Fibroblast of skin of scalp (primary cell): Measurements from ENCODE around the gene LRRC46.

Experiments
- DNase-seq: peaks from one replicate; pipeline ENCODE4 v3.0.0-alpha.2; 2013

LRRC46 gene

DNA sequence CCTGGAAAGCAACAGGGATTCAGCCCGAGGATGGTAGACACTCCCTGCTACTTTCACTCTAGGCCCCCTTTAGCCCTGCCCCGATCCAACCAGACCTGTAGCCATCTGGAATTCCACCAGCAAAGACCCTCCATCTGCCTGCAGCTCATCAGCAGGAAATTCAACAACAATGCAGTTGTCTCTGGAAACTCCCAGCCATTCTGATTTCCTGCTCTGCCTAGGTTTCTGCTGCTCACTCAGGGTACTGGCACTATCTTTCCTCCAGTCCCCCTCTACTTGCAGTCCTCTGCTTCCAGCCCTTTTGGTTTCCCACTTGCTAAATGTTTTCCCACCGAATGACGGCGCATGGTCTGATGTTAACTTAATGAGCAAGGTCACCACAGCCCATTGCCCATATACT is 22.1 kb downstream of the LRRC46 start:
- no peak for DNase-seq

DNA sequence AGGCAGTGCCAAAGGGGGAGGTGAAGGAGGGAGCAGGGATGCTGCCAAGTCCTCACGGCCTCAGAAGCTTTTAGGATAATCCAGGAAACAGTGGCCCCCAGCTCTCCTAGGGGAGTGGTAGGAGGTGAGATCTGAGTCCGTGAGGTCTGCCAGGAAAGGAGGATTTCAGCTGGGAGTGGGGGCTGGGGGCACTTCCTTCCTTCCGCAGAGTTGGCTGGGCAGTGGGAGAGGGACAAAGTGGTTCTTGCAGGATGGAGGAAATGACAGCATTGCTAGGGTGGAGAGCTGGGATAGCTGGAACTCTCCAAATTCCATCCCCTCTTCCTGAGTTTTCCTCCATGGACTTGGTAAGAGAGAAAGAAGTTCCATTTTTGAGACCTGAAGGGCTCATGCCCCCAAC is 24.3 kb downstream of the LRRC46 start:
- no peak for DNase-seq

DNA sequence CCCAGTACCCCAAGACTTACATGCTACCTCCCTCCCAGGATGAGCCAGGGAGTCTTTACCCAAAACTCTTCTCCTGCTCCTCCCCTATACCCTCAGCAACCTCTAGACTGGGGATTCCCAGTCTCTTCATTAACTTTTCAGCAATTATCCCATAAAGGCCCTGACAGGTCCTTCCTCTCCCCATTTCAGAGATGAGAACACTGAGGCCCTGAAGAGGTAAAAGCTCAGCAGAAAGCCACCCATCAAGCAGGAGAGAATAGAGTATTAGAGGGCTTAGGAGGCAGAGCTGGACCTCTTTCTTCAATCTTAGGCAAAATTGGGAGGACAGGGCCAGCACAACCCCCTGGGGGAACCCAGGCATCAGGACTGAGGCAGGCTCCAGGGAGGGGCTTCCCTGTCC is 25.4 kb downstream of the LRRC46 start:
- DNase-seq, result no peak

DNA sequence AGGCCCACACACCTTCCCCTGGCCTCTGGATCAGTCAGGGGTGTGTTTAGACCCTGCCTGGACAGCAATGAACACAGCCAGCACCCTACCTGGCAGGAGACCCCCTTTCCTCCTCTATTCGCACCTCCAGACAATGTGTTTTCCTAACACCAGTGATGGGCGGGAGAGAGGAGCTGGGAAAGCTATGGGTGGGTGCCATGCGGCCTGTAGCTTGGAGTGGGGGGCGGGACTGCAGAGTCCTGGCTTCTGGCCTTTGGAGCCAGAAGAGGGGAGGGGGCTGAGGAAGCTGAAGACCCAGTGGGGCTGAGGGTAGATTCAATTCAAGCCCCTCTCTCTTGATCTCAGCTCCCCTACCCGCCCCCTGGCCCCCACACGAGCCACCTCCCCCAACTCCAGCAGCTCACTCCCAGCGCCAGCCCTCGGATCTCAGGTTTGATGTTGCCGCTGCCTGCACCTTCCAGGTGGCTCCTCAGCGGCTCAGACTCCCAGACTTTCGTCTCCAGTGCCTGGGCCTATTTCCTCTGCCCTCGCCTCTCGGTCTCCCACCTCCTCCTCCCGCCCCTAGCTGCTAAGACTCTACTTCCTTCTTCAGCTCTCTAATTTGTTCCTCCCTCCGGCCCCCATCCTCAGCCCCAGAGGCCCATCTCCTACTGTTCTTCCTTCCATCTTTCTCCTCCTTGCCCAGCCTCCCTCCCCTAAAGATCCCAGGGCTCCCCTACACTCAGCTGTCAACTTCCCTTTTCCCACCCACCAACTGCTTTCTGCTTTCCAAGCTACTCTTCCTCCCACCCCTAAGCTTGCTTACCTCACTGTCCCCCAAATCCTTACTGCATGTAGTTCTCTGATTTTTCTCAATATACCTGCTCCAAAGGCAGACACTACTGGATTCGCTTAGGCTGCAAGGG is 26.3 kb downstream of the LRRC46 start:
- no peak for DNase-seq

DNA sequence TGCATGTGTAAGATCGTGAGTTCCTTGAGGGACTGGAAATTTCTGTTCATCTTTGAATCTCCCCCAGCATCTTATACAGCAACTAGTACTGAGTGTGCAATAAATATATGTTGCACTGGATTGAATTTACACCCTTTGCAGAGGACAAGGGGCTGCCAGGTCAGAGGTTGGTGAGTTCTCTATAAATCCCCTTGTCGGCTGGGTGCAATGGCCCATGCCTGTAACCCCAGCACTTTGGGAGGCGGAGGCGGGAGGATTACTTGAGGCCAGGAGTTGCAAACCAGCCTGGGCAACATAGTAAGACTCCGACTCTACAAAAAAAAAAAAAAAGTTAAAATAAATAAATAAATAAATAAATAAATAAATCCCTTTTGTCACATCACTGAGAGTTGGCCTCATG is 28.9 kb downstream of the LRRC46 start:
- DNase-seq, result no peak

DNA sequence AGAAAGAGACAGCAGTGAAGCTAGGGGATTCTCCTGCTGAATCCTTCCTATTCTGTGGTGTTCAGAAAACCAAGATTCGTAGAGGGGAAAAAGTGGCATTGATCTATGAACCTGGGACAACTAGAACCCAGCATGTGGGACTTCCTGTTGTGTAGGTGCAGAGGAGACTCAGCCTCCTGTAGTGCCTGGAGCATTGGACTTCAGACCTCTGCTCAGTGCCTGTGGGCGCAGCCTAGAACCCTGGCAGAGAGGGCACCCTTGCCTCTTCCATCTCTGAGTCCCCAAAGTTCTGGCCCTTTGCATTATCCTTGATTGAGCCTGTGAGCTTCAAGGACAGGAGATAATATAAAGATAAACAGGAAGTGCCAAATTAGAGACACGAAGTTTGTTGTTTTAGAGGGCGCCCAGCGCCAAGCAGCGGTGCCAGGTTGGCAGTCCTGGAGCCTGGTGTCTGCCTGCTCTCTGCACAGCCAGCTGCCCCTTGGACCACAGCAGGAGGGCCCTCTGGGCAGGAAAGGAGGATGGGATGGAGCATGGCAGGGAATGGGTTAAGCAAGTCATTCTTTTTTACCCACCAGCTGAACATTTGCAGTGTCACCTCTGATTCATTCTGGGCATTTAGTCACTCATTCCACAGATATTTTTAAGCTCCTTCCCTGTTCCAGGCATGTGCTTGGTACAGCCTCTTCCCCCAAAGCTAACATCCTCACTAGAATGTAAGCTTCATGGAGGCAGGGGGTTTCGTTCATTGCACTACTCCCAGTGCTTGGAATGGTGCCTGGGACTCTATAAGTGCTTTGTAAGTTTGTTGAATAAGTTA is 31.4 kb downstream of the LRRC46 start:
- peak; percentile 89 for DNase-seq

DNA sequence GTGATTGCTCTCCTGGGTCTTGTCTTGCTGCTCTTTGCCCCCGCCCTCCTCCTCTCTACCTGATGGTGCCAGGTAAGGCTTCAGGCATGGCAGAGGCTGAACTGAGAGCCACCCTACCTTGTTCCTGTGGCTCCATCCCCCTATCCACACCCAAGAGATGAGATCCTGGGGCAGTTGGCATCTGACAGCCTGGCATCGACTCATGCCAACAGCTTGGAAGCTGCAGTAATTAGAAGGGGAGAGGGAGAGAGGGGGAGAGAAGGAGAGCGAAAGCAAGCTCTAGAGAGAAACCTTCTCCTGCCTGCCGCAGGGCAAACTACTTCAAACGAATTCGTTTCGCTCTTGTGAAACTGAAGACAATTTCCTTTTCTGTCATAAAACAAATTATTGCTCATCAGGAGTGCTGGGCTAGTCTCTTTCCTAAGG is 33.3 kb downstream of the LRRC46 start:
- no peak for DNase-seq

DNA sequence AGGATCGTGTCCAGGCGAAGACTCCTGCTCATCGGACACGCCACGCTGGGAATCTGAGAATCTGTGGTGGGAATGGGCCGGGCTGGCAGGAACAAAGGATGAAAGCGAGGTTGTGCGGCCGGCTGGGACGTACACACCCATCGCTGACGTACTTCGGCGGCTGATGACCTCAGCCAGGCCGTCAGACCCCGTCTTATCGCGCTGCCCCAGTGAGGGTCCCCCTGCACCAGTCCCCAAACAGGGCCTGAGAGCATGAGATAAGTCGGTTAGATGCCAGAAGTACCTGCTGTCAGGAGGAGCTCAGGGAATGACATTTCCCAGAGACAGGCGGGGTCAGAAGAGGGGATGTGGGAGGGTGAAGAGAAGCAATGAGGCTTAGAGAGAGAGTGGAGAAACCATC is 35.5 kb downstream of the LRRC46 start:
- no peak for DNase-seq

DNA sequence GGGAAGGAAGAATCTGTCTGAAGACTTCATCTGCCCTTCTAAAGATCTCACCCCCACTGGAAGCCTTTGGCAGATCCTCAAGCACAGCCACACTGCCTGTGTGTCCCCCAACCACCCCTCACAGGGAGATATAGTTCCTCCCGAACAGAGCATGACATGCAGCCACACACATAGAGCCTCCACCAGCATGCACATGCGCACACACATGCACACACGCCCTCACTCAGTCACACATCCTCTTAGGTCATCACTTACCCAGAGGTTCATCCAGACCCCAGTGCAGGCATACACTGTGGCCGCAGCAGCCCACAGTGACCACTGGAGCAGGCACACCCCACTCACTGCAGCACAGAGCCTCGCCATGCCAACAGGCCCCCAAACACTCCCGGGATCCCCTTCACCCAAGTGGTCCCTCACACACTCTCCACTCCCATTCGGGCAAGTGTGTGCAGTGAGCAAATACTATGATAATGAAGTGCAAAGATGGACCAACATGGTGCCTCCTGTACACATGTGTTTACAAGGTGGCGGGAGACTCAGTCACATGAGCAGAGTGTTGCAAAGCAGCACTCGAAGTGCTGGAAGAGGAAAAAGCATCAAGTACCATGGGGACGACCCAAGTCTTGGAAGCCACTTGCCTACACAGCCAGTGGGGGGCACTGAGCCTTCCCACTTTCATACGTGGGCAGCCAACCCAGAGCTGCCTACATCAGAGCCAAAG is 36.5 kb downstream of the LRRC46 start:
- DNase-seq, result no peak

DNA sequence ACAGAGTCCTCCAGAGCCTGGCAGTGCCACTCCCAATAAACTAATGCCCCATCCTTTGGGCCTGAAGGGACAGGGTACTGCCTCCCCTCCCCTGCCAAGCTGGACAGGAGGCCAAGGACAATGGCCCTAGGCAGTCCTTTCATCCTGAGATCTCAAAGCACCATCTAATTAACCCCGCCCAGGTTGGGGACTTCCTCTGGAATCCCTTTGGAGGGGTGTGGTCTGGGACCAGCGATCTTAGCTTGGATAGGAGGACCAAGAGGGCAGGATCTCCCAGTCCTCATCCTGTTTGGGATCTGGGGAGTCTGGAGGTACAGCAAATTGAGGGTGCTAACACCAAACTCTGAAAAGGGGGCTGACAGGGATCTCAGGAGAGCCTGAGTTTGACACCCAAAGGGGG is 37.6 kb downstream of the LRRC46 start:
- DNase-seq, result no peak

DNA sequence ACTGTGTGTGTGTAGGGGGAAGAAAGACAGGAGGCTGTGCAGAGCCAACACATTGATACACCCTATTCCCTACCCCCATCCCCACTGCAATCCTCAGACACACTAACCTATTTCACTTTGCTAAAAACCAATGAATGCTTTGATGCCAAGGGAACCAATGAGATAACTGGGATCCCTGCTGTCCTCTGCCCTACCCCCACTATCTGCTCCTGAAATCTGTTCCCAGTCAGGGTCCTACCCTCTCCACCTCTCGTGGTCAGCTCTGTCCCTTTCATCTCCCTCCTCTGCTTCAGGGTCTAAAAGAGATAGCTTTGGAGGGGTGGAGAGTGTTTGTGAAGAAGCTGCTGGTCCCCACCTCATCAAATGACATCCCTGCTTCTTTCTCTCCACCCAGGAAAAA is 38.6 kb downstream of the LRRC46 start:
- DNase-seq, result no peak

DNA sequence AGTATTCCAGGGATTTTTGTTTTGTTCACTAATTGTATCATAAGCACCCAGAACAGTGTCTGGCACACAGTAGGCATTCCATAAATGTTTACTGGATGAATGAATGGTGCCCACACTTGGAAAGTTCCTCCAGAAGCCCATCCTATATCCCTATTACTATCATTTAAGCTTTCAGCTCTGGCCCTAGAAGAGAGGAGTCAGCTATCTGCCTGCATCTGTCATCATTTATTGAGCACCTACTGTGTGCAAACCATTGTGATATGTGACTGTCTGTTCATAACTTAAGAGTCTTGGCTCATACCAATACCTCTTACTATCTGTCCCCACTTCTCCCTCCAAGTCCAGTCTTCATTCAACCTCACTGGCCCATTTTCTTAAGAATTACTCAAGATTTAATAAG is 39.6 kb downstream of the LRRC46 start:
- no peak for DNase-seq

DNA sequence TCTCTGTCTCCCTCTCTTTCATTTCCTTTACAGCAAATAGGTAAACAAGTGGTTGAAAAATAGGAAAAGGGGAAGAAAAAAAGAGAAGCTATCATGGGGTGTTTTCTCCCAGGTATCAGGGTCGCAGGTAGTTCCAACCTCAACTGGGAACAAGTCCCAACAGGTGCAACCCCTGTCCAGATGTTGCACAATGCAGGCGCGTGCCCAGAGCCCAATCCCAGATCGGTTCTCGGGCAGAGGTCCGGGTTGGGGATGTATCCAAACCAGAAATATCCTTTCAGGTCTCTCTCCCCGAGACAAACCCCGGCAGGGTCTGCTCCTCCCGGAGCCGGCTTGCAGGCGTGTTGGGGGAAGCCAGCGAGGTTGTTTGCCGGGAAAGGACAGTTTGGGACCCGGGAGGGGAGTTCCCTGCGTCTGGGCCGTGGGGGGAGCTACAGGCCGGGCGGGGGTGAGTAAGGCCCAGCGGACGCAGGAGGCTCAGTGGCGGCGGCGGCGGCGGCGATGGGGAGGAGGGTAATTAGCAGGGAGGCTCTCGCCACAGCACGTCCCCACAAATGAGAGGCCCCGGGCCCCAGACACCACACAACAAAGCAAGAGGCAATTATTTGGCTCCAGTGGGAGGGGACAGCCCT is 40.7 kb downstream of the LRRC46 start:
- no peak for DNase-seq

DNA sequence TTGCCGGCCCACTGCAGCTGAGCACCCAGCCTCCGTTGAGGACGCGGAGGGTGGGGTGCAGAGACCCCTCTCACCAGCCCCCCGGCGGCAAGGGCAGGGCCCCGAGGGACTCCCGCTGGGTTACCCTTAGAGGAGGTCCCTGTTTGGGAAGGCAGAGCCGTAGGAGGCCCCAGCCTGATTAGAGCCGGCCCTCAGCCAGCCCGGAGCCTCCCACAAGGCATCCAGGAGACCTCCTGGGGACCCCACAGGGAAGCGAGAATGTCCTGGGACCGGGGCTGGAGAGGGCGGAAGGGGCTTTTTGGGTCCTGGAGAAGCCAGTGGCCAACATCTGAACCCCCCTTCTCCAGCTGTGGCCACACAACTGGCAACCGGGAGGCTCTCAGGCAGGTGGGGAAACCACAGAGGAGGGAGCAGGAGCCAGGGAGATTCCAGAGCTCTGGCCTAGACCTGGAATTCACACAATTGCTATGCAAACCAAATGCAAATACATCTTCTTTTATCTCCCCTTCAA is 41.2 kb downstream of the LRRC46 start:
- DNase-seq, result no peak

DNA sequence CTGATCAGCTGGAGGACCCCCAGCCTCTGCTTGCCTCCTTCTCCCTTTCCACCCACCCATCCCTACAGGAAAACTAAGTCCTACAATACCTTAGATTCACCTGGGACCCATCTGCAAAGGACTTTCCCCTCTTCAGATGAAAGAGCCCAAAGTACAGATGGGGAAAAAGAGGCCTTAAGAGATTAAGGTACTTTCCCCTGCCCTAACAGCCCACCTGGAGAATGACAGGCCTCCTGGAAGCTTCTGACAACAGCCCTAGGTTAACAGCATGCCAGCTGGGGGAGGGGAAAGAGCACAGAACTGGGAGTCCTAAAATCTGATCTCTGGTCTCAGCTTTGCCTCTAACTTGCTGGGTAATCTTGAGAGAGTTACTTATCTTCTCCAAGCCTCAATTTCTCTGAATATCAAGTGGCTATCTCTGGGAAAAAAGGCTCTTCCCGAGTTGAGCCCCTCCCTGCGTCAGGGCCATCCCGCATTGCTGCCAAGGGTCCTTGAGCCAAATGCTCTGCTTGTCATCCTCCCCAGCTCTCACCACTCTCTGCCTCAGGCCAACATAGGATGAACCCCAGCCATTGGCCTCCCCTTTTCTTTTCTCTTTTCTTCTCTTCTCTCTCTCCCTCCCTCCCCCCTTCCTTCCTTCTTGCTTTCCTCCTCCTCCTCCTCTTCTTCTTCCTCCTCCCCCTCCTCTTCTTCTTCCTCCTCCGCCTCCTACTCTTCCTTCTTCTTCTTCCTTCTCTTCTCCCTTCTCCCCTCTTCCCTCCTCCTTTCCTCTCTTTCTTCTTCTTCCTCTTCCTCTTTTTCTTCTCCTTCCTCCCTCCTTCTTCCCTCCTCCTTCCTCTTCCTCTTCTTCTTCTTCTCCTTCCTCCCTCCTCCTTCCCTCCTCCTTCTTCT is 42.0 kb downstream of the LRRC46 start:
- no peak for DNase-seq

DNA sequence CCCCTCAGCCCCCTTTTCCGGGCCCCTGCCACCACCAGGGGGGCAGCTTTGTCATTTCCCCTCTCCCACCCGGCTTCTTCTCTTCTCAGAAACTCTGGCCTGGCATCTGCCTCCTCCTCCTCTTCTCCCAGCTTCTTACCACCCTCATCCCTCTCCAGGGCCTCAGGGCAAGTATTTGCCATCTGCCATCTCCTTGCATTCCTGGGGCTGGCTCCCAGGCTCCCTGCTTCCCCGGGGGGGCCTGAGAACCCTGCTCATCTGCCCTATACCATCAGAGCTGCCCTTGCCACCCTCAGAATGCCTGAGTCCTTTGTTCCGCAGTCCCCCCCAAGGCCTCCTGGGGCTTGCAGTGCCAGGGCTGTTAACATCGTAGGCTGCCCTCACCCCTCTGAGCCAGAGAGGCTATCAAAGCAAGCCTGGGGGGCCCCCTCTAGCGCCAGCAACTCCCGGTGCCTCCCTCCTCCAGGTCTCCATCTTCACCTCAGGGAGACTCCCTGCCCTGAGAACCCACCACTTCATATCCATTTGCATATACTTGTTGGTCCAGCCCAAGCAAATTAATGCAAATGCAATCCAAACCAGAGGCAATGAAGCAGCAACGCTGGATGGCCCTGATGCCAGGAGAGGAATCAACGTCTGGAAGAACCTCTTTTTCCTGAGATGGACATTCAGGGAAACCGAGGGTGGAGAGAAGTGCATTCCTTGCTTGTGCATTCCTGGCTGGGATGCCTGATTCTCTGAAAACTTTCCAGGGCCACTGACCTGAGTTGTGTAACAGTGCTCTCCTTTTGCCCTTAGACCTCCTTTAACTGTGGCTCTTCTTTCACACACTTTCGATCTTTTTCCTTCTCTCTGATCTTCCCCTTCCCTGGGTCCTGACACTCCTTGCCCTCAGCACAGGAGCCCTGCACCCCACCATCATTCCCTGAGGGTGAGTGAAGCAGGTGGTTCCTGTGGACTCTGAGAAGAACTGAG is 43.8 kb downstream of the LRRC46 start:
- DNase-seq, result no peak

DNA sequence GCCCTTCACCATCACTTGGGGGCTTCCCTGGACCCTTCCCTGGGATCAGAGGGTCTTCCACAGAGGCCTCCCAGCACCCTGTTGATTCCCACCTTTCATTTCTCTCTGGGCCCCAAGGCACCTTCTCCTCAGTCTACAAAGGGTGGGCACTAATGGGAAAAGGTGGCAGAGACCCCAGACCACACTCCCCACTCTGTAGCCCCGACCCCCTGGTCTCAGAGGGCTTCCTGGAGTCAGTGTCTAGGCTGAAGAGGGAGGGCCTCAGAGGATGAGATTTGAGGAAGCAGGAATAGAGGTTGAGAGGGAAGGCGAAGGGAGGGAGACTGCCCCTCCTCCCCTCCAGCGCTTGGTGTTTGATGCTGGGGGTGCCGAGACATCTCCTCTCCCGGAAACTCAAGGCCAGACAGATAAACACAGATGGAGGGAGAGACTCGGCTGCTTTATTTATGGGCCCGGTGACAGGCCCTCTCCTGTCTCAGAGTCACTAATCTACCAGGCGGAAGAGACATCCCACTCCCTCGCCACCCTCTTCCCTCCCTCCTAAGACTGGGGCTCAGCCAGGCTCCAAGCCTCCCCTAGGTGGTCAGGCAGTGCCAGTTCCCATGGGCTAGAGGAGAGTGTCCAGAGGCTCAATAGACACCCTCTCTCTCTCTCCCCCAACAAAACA is 46.0 kb downstream of the LRRC46 start:
- DNase-seq, result no peak

DNA sequence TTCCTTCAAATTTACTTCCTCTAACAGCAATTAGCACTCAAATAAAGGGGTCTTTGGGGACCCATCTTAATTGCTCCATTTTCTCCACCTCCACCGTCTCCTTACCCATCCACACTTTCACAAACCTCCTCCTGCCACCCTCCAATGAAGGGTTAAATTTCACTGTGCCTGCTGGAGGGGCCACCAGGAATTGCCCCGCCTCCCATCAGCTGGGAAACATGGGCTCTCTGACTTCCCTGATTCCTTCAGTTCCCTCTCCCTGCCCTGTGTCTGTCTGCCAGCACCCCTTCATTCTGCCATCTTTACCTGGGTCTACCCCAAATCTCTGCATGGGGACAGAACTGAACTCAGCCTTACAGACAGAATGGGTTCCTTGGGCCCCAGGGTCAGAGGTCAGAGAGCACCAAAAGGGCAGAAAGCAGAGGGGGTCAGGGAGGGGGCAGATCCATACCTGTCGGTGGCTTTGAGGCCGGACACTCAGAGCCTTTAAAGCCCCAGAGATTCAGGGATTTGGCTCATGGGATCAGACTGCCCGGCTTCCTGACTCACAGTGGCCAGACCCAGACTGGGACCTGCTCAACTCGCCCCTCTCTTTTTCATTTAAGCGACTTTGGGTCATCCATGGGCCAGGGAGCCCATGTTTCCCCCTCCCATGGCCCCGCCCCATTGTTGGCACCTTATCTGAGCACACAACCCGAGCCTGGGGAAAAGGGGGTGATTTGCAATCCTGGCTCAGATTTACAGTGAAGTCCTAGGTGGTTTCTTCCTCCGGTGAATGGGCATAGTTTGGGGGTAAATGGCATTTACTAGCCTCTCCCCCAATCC is 46.9 kb downstream of the LRRC46 start:
- DNase-seq, result no peak
